Smooth muscle cell (in vitro differentiated cells): ENCODE measurements around the gene SNTA1. TPM values are rescaled to one million over a fixed set of nuclear protein-coding genes. Genes with fewer than 3 reads are reported as not detected.

Experiments used
- DNase-seq: peaks from one replicate; lab custom pipeline; 2025; ENCODE audit not compliant: unreplicated experiment; lab: John Stamatoyannopoulos, UW
- H2AFZ ChIP-seq: fragments of 200-600 bp; sonication (generic); 2 replicates; pipeline ENCODE4 v1.6.0; 2016; ENCODE audit warnings: antibody characterized with exemption, low read depth, mild to moderate bottlenecking
- H3F3A ChIP-seq: fragments of 200-600 bp; sonication (generic); 2 replicates; pipeline ENCODE4 v1.6.0; 2017; ENCODE audit warnings: antibody characterized with exemption, low read depth
- H3K27ac ChIP-seq: fragments of 200-600 bp; sonication (generic); 2 replicates; pipeline ENCODE4 v1.5.1; 2016; ENCODE audit warnings: low read depth, mild to moderate bottlenecking
- H3K27me3 ChIP-seq: fragments of 200-600 bp; sonication (generic); 2 replicates; pipeline ENCODE4 v1.6.1; 2016; ENCODE audit warnings: low read depth, mild to moderate bottlenecking
- H3K36me3 ChIP-seq: fragments of 200-600 bp; sonication (generic); 2 replicates; pipeline ENCODE4 v1.5.1; 2016; ENCODE audit warnings: low read depth
- H3K4me1 ChIP-seq: fragments of 200-600 bp; sonication (generic); 2 replicates; pipeline ENCODE4 v1.5.1; 2016; ENCODE audit warnings: low read depth
- H3K4me2 ChIP-seq: fragments of 200-600 bp; sonication (generic); 2 replicates; pipeline ENCODE4 v1.6.0; 2016; ENCODE audit warnings: mild to moderate bottlenecking
- H3K4me3 ChIP-seq: fragments of 200-600 bp; sonication (generic); 2 replicates; pipeline ENCODE4 v1.5.1; 2016; ENCODE audit warnings: mild to moderate bottlenecking
- H3K79me2 ChIP-seq: fragments of 200-600 bp; sonication (generic); 2 replicates; pipeline ENCODE4 v1.6.0; 2016; ENCODE audit warnings: low read depth, mild to moderate bottlenecking
- H3K9ac ChIP-seq: fragments of 200-600 bp; sonication (generic); 2 replicates; pipeline ENCODE4 v1.6.0; 2016; ENCODE audit warnings: low read depth
- H3K9me3 ChIP-seq: fragments of 200-600 bp; sonication (generic); replicated peaks from 2 replicates; pipeline ENCODE4 v1.5.1; 2016; ENCODE audit warnings: low read depth
- H4K20me1 ChIP-seq: fragments of 200-600 bp; sonication (generic); 2 replicates; pipeline ENCODE4 v1.6.0; 2016; ENCODE audit warnings: low read depth
- WGBS: methylation state at CpG from one replicate; pipeline ENCODE4 v1.1.7; 2016; ENCODE audit warnings: low lambda C conversion rate; 5-methylcytosine and 5-hydroxymethylcytosine counted together
- polyA plus RNA-seq: library from polyadenylated mRNA; unstranded; fragments of >200 nt; fragmentation: Nextera tagmentation; extraction: Ambion mirVana; gene quantifications from 2 replicates; pipeline ENCODE4 v1.2.1, GENCODE V29; 2016
- total RNA-seq: library from RNA; depleted of rRNA; stranded (reverse); fragments of >200 nt; gene quantifications from 2 replicates; pipeline ENCODE4 v1.2.3, GENCODE V29; 2014
- TF ChIP-seq, protein P1 (sequence below): fragments of 200-600 bp; sonication (generic); IDR thresholded peaks from 2 replicates; pipeline ENCODE4 v1.5.1; 2017; ENCODE audit warnings: borderline replicate concordance, mild to moderate bottlenecking, antibody characterized with exemption; ENCODE audit not compliant: insufficient read depth, poor library complexity, severe bottlenecking

SNTA1 gene
- total and polyA plus RNA-seq, 2 experiments from 2014 or later: 39.2 to 58.2 TPM

DNA sequence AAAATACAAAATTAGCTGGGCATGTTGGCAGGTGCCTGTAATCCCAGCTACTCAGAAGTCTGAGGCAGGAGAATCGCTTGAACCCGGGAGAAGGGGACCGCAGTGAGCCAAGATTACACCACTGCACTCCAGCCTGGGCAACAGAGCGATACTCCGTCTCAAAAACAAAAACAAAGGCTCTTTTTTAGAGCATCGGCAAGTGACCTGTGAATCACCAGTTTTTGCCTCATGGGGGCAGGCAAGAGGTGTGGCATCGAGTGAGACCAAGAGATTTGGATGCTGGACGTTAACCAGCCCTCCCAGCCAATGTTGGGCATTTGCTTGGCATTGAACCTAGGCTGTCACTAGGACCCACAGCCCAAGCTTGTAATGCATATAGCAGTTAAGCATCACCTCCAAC is 27.6 kb downstream of the SNTA1 start:
- Histone ChIP-seq H3K4me1 (no peaks in the 10 kb centered on the region), H3K9ac (no peak overlapping the region), H3K4me2 (no peak overlapping the region), H3K27me3 (no peaks in the 10 kb centered on the region), H2AFZ (no peak overlapping the region), H3K36me3 (no peaks in the 10 kb centered on the region), H3F3A (no peaks in the 10 kb centered on the region), H4K20me1 (no peaks in the 10 kb centered on the region), H3K27ac (no peak overlapping the region), H3K4me3 (no peak overlapping the region), H3K9me3 (no peaks in the 10 kb centered on the region), H3K79me2 (no peaks in the 10 kb centered on the region)
- WGBS: 62% methylated on average over 8 of the region's 8 CpGs
- no peak for DNase-seq
- TF ChIP-seq, protein P1, sequence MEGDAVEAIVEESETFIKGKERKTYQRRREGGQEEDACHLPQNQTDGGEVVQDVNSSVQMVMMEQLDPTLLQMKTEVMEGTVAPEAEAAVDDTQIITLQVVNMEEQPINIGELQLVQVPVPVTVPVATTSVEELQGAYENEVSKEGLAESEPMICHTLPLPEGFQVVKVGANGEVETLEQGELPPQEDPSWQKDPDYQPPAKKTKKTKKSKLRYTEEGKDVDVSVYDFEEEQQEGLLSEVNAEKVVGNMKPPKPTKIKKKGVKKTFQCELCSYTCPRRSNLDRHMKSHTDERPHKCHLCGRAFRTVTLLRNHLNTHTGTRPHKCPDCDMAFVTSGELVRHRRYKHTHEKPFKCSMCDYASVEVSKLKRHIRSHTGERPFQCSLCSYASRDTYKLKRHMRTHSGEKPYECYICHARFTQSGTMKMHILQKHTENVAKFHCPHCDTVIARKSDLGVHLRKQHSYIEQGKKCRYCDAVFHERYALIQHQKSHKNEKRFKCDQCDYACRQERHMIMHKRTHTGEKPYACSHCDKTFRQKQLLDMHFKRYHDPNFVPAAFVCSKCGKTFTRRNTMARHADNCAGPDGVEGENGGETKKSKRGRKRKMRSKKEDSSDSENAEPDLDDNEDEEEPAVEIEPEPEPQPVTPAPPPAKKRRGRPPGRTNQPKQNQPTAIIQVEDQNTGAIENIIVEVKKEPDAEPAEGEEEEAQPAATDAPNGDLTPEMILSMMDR: peak; percentile 39

DNA sequence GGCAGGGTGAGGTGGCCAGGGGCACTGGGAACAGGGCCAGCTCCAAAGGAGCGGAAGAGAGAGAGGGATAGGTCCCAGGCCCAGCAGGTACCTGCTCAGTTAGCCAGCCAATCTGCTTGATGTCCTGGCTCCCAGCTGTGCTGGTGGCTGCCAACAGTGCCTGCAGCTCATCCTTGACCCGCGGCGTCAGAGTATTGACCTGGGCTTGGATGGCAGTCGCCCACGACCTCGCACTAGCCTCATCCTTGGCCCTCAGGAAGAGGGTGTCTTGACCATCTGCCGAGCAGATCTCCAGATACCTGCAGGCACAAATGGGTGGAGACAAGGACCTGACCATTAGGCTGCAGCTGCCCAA is 31.1 kb downstream of the SNTA1 start:
- 95% methylated on average over 8 of the region's 8 CpGs for WGBS
- Histone ChIP-seq H3K4me3 (no peak overlapping the region), H2AFZ (no peak overlapping the region), H3K9me3 (no peaks in the 10 kb centered on the region), H3K27me3 (no peaks in the 10 kb centered on the region), H3K36me3 (no peaks in the 10 kb centered on the region), H4K20me1 (no peaks in the 10 kb centered on the region), H3K4me1 (no peaks in the 10 kb centered on the region), H3K79me2 (no peaks in the 10 kb centered on the region), H3K4me2 (no peak overlapping the region), H3K27ac (no peak overlapping the region), H3K9ac (no peak overlapping the region), H3F3A (no peaks in the 10 kb centered on the region)
- TF ChIP-seq, protein P1: no peak
- DNase-seq: no peak

DNA sequence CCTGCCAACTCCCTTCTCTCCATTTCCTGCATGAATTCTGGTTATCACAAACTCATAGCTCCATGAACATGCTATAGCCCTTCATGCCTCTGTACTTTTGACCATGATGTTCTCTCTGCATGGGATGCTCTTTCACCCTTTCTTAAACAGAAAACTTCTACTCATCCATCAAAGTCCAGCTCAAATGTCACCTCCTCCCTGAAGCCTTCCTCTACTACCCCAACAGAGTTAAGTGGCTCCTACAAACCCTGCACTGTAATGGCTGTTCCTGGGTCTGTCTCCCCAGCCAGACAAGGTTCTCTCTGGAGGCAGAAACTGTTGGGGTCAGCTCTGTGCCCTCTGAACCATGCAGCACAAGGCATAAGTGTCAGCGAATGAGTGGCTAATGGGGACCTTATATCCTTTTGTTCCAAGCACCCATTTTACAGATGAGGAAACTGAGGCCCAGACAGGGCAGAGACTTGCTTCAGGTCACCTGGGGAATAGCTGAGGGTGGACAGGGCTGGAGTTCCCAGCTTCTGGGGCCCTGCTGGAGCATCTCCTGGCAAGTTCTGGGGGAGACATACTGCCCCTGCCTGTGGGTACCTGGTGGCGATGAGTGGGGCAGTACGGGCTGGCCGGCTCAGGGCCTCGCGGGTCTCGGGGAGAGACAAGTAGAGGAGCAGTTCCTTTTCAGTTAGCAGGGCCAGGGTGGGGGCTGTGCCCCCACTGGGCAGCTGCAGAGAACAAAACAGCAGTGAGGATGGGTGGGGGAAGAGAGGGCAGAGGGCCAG is 31.7 kb downstream of the SNTA1 start:
- Histone ChIP-seq H3K79me2 (no peaks in the 10 kb centered on the region), H3F3A (no peaks in the 10 kb centered on the region), H3K9me3 (no peaks in the 10 kb centered on the region), H3K27ac (no peak overlapping the region), H2AFZ (no peak overlapping the region), H3K4me3 (no peak overlapping the region), H3K27me3 (no peaks in the 10 kb centered on the region), H3K36me3 (no peaks in the 10 kb centered on the region), H3K4me2 (no peak overlapping the region), H4K20me1 (no peaks in the 10 kb centered on the region), H3K9ac (no peak overlapping the region), H3K4me1 (no peaks in the 10 kb centered on the region)
- DNase-seq: no peak
- TF ChIP-seq, protein P1: no peak
- WGBS: 96% methylated on average over 7 of the region's 7 CpGs

DNA sequence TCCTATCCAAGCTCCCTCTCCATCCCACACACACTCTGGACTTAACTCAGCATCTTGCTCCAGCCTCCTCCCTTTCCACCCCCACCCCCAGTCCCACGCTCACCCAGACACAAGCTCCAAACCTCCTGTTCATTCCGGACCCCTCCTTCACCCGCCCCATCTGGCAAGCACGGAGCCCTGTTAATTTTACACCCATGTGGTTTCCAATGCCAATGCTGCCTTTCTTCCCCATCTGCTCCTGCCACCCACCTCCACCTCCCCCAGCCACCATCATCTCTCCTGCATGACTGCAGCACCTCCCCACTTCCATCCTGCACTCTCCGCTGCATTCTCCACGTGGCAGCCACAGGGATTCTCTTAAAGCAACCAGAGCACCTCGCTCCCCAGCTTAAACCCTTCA is 32.3 kb downstream of the SNTA1 start:
- 78% methylated on average over 7 of the region's 7 CpGs for WGBS

More for the DNA sequence above, 32.3 kb downstream of the SNTA1 start:
- Histone ChIP-seq H3K36me3 (no peaks in the 10 kb centered on the region), H3K4me2 (no peak overlapping the region), H2AFZ (no peak overlapping the region), H3F3A (no peaks in the 10 kb centered on the region), H3K9ac (no peak overlapping the region), H3K4me1 (no peaks in the 10 kb centered on the region), H3K27me3 (no peaks in the 10 kb centered on the region), H4K20me1 (no peaks in the 10 kb centered on the region), H3K79me2 (no peaks in the 10 kb centered on the region), H3K9me3 (no peaks in the 10 kb centered on the region), H3K4me3 (no peak overlapping the region), H3K27ac (no peak overlapping the region)
- TF ChIP-seq, protein P1: no peak
- no peak for DNase-seq
